NCI-H524 (cell line): ENCODE results near the gene B3GNT9.

ENCODE experiments used
- DNase-seq, 2 experiments: peaks; one replicate each; lab custom pipeline; 2025; lab: John Stamatoyannopoulos, UW

Gene B3GNT9

GRCh38 chr16:67150833-67151396 lies at the start of gene B3GNT9:
TSS of gene B3GNT9 (minus strand) at chr16:67150998. CDS start at chr16:67150485, 513 bp downstream.
- DNase-seq: peak; percentile 76 to 85

GRCh38 chr16:67200491-67200890 lies 49.7 kb upstream of the B3GNT9 start:
- no peak for DNase-seq

GRCh38 chr16:67199808-67200198 lies 49.0 kb upstream of the B3GNT9 start:
- no peak for DNase-seq

GRCh38 chr16:67199011-67199807 lies 48.4 kb upstream of the B3GNT9 start, which contains the start of gene ELMO3:
TSS of gene ELMO3 (plus strand) at chr16:67199131. CDS start at chr16:67199327, 196 bp downstream.
- DNase-seq: no peak

- DNase-seq: peak in 1 of 2 experiments; percentile 53
These were observed 47.5 kb upstream of the B3GNT9 start for GRCh38 chr16:67198238-67198734.

- DNase-seq: no peak
These were observed 46.9 kb upstream of the B3GNT9 start for GRCh38 chr16:67197704-67198103.

GRCh38 chr16:67196881-67197280 lies 46.1 kb upstream of the B3GNT9 start:
- DNase-seq: no peak

- DNase-seq: no peak
These were observed 44.9 kb upstream of the B3GNT9 start for GRCh38 chr16:67195676-67196075.

GRCh38 chr16:67194260-67194659 lies 43.5 kb upstream of the B3GNT9 start:
- DNase-seq: no peak

- DNase-seq: no peak
These were observed 42.7 kb upstream of the B3GNT9 start for GRCh38 chr16:67193536-67193935.

- no peak for DNase-seq
These were observed 42.1 kb upstream of the B3GNT9 start for GRCh38 chr16:67192781-67193361.

GRCh38 chr16:67191995-67192681 lies 41.3 kb upstream of the B3GNT9 start, which contains the start of gene E2F4:
TSS of gene E2F4 (plus strand) at chr16:67192155. CDS start at chr16:67192228, 73 bp downstream.
- peak; percentile 83 to 89 for DNase-seq

- no peak for DNase-seq
These were observed 40.7 kb upstream of the B3GNT9 start for GRCh38 chr16:67191411-67191994.

- DNase-seq: no peak
These were observed 39.9 kb upstream of the B3GNT9 start for GRCh38 chr16:67190448-67191399.

- DNase-seq: no peak
These were observed 39.2 kb upstream of the B3GNT9 start, which contains the start of gene EXOC3L1 for GRCh38 chr16:67190041-67190440. TSS of gene EXOC3L1 (minus strand) at chr16:67190136. CDS start at chr16:67189676, 460 bp downstream.

- DNase-seq: no peak
These were observed 38.0 kb upstream of the B3GNT9 start for GRCh38 chr16:67188798-67189197.

- no peak for DNase-seq
These were observed 37.5 kb upstream of the B3GNT9 start for GRCh38 chr16:67188323-67188722.

- DNase-seq: no peak
These were observed 36.5 kb upstream of the B3GNT9 start for GRCh38 chr16:67187175-67187890.

GRCh38 chr16:67186550-67186950 lies 35.8 kb upstream of the B3GNT9 start:
- DNase-seq: no peak

GRCh38 chr16:67185651-67186134 lies 34.9 kb upstream of the B3GNT9 start:
- DNase-seq: no peak
